IMR-90 (cell line): ENCODE results near the gene TM9SF4. TPM values are rescaled to one million over a fixed set of nuclear protein-coding genes. Genes with fewer than 3 reads are reported as not detected.

Experiments used
- ATAC-seq: fragments of 200-7000 bp; cut with Tn5 transposase; 2 replicates; pipeline ENCODE4 v1.9.1; 2020; ENCODE audit warnings: low read depth, mild to moderate bottlenecking, moderate library complexity
- BruUV-seq: library from RNA; stranded (reverse); fragments of 400-500 nt; replicated peaks from 2 replicates; lab custom pipeline; 2021; lab: Mats Ljungman, UMichigan
- CTCF ChIA-PET: fragments of 300-600 bp; formaldehyde crosslinking; extraction: SDS; loops from one replicate; lab custom pipeline; 2021; ENCODE audit warnings: antibody characterized with exemption; lab: Yijun Ruan, JAX
- POLR2A ChIA-PET: fragments of 300-600 bp; sonication (Branson Sonifier 250); formaldehyde crosslinking; loops from one replicate; lab custom pipeline; 2022; ENCODE audit warnings: antibody characterized with exemption; ENCODE audit not compliant: unreplicated experiment; lab: Charles Lee
- DNase-seq: peaks from one replicate; pipeline ENCODE4 v3.0.0; 2013
- H2AFZ ChIP-seq: replicated peaks from 2 replicates; pipeline ENCODE3; 2013; ENCODE audit warnings: low read length, mild to moderate bottlenecking; ENCODE audit not compliant: poor library complexity
- H2AK5ac ChIP-seq: 2 replicates; pipeline ENCODE4 v1.6.1; 2013; ENCODE audit warnings: low read depth, low read length, inconsistent platforms
- H2AK9ac ChIP-seq: replicated peaks from 2 replicates; pipeline ENCODE3; 2013; ENCODE audit warnings: mild to moderate bottlenecking, low read depth, low read length, moderate library complexity; ENCODE audit not compliant: poor library complexity
- H2BK120ac ChIP-seq: 2 replicates; pipeline ENCODE4 v1.6.1; 2013; ENCODE audit warnings: low read depth, low read length, inconsistent platforms
- H2BK15ac ChIP-seq: 3 replicates; pipeline ENCODE4 v1.6.1; 2013; ENCODE audit warnings: low read depth, low read length, inconsistent platforms
- H2BK20ac ChIP-seq: 2 replicates; pipeline ENCODE4 v1.6.1; 2013; ENCODE audit warnings: low read depth, mild to moderate bottlenecking, inconsistent platforms, low read length, moderate library complexity
- H2BK5ac ChIP-seq: 2 replicates; pipeline ENCODE4 v1.6.1; 2013; ENCODE audit warnings: mild to moderate bottlenecking, low read depth, low read length, inconsistent platforms; ENCODE audit not compliant: poor library complexity, severe bottlenecking
- H3K14ac ChIP-seq: replicated peaks from 2 replicates; pipeline ENCODE4 v1.6.1; 2013; ENCODE audit warnings: low read depth, low read length, inconsistent platforms
- H3K18ac ChIP-seq: 2 replicates; pipeline ENCODE4 v1.6.1; 2013; ENCODE audit warnings: low read depth, low read length, control low read depth
- H3K23ac ChIP-seq: 2 replicates; pipeline ENCODE4 v1.6.1; 2013; ENCODE audit warnings: low read depth, low read length, inconsistent platforms
- H3K27ac ChIP-seq: 2 replicates; pipeline ENCODE4 v1.5.1; 2013; ENCODE audit warnings: mild to moderate bottlenecking, control low read depth, low read length; ENCODE audit not compliant: insufficient read depth
- H3K27me3 ChIP-seq: 2 replicates; pipeline ENCODE4 v1.6.1; 2013; ENCODE audit warnings: low read length; ENCODE audit not compliant: control insufficient read depth, insufficient read depth
- H3K36me3 ChIP-seq: 2 replicates; pipeline ENCODE4 v1.6.1; 2013; ENCODE audit warnings: low read length, mixed read lengths; ENCODE audit not compliant: control insufficient read depth, insufficient read depth
- H3K4ac ChIP-seq: 2 replicates; pipeline ENCODE4 v1.6.1; 2013; ENCODE audit warnings: low read depth, low read length, inconsistent platforms
- H3K4me1 ChIP-seq: 2 replicates; pipeline ENCODE4 v1.6.1; 2013; ENCODE audit warnings: low read length, mixed read lengths; ENCODE audit not compliant: control insufficient read depth, insufficient read depth
- H3K4me2 ChIP-seq: 2 replicates; pipeline ENCODE4 v1.6.1; 2013; ENCODE audit warnings: low read depth, mild to moderate bottlenecking, control low read depth, low read length, moderate library complexity
- H3K4me3 ChIP-seq: 2 replicates; pipeline ENCODE4 v1.5.1; 2013; ENCODE audit warnings: low read depth, mild to moderate bottlenecking, control low read depth, low read length, moderate library complexity; ENCODE audit not compliant: insufficient read depth
- H3K56ac ChIP-seq: 2 replicates; pipeline ENCODE4 v1.6.1; 2013; ENCODE audit warnings: low read length, inconsistent platforms; ENCODE audit not compliant: insufficient read depth; ENCODE audit errors: extremely low read depth
- H3K79me1 ChIP-seq, 2 experiments: 2 replicates each; pipeline ENCODE4 v1.6.1; 2013; ENCODE audit warnings: low read length in 2 of 2, inconsistent platforms in 1 of 2, low read depth in 1 of 2
- H3K9ac ChIP-seq: 2 replicates; pipeline ENCODE4 v1.6.1; 2013; ENCODE audit warnings: low read depth, low read length, control low read depth
- H3K9me1 ChIP-seq: 2 replicates; pipeline ENCODE4 v1.6.1; 2013; ENCODE audit warnings: low read length, inconsistent platforms; ENCODE audit not compliant: insufficient read depth
- H3K9me3 ChIP-seq: 2 replicates; pipeline ENCODE4 v1.6.1; 2013; ENCODE audit warnings: low read length; ENCODE audit not compliant: control insufficient read depth, insufficient read depth
- H4K20me1 ChIP-seq: 2 replicates; pipeline ENCODE4 v1.6.1; 2013; ENCODE audit warnings: low read length, inconsistent platforms; ENCODE audit not compliant: insufficient read depth
- H4K5ac ChIP-seq: 2 replicates; pipeline ENCODE4 v1.6.1; 2013; ENCODE audit warnings: mild to moderate bottlenecking, low read depth, low read length, control low read depth
- H4K8ac ChIP-seq, 2 experiments: 2 replicates each; pipeline ENCODE4 v1.6.1; 2013; ENCODE audit warnings: low read depth in 2 of 2, low read length in 2 of 2, control low read depth in 1 of 2, inconsistent platforms in 1 of 2
- H4K91ac ChIP-seq: 2 replicates; pipeline ENCODE4 v1.6.1; 2013; ENCODE audit warnings: low read depth, low read length, inconsistent platforms; ENCODE audit not compliant: insufficient read depth
- CEBPB ChIP-seq: IDR thresholded peaks from 2 replicates; pipeline ENCODE4 v1.6.1; 2012; ENCODE audit warnings: low read depth, low read length, improper control_type of control experiment
- WGBS, 2 experiments: methylation state at CpG; one replicate each; pipeline versions ENCODE4 v1.1.5 to v1.1.7; 2013; ENCODE audit warnings: missing lambda C conversion rate in 2 of 2; ENCODE audit not compliant: insufficient read length in 1 of 2; ENCODE audit errors: extremely low coverage in 2 of 2; 5-methylcytosine and 5-hydroxymethylcytosine counted together
- dilution Hi-C: fragments of 300-500 bp; cut with HindIII; formaldehyde crosslinking; loops from one replicate; pipeline ENCODE4 v1.14.3; 2018; ENCODE audit warnings: low sequenced_read_pairs; ENCODE audit not compliant: unreplicated experiment
- in situ Hi-C: fragments of 300-500 bp; cut with MboI; formaldehyde crosslinking; loops from 3 replicates; pipeline ENCODE4 v1.14.3; 2019; ENCODE audit warnings: low sequenced_read_pairs, inconsistent platforms, mixed read lengths
- intact Hi-C: fragments of 100-400 bp; cut with micrococcal nuclease; formaldehyde crosslinking; loops from 2 replicates; pipeline ENCODE4 v1.10.0; 2022
- polyA plus RNA-seq, 3 experiments: library from polyadenylated mRNA; depleted of rRNA; stranded (reverse); fragments of >200 nt; gene quantifications; 2 replicates each; pipeline ENCODE4 v1.2.3, GENCODE V29; 2012; ENCODE audit warnings: low replicate concordance in 1 of 3
- total RNA-seq: library from RNA; depleted of rRNA; stranded (reverse); fragments of >200 nt; gene quantifications from 2 replicates; pipeline ENCODE4 v1.2.3, GENCODE V29; 2012

The TM9SF4 gene
- total and polyA plus RNA-seq, 2 of the 4 experiments (the other 2 are of a cell fraction) = 35.3 to 59.1 TPM

DNA sequence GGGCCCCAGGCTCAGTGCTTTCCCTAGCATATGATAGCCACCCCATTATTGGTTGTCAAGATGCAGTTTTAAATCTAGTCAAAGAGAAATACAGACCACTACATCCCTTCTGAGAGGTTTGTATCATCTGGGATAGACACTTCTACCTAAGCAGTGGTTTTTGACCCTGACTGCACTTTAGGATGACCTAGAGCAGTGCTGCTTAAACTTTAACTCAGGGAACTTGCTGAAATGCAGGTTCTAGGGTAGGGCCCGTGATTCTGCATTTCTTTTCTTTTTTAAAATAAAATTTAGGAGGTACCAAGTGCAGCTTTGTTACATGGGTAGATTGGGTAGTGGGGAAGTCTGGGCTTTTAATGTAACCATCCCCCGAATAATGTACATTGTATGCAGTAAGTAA lies 18.7 kb downstream of the TM9SF4 start:
- Histone ChIP-seq H2BK120ac (no peak overlapping the region), H4K5ac (no peak overlapping the region), H2AFZ (no peak overlapping the region), H4K20me1 (peaks cover 85% of the 10 kb centered on the region), H3K79me1 (peaks cover 55 to 86% of the 10 kb centered on the region in 2 experiments), H3K4me2 (no peak overlapping the region), H2BK5ac (no peak overlapping the region), H3K23ac (no peak overlapping the region), H2AK9ac (no peak overlapping the region), H3K27ac (no peak overlapping the region), H2BK20ac (no peak overlapping the region), H3K56ac (no peak overlapping the region), H3K4me3 (no peak overlapping the region), H3K18ac (no peak overlapping the region), H3K4me1 (no peaks in the 10 kb centered on the region), H3K9me3 (no peaks in the 10 kb centered on the region), H3K14ac (no peak overlapping the region), H3K36me3 (peaks cover 2% of the 10 kb centered on the region; the same call in 1 of the 2 replicates), H3K9ac (no peak overlapping the region), H4K91ac (no peak overlapping the region), H4K8ac (no peak overlapping the region), H2AK5ac (no peak overlapping the region), H3K27me3 (no peaks in the 10 kb centered on the region), H2BK15ac (no peak overlapping the region), H3K4ac (no peak overlapping the region), H3K9me1 (peaks cover 17% of the 10 kb centered on the region)
- ChIA-PET POLR2A (no interaction called here), CTCF (no interaction called here)
- dilution Hi-C loops = no loop called here
- TF ChIP-seq CEBPB = no peak
- no CpG with 5 or more reads among the region's 2 CpGs for WGBS, 2 experiments
- BruUV-seq = no TSS peak
- ATAC-seq (no peak), DNase-seq (no peak)
- intact Hi-C loops = no loop called here
- in situ Hi-C loops = no loop called here
